ENCODE data around the gene PTGES2. TPM values are rescaled to one million over a fixed set of nuclear protein-coding genes. Genes with fewer than 3 reads are reported as not detected.

The PTGES2 gene
- total and polyA plus RNA-seq, 2 of the 13 experiments (the other 11 are each of a cell fraction or from before 2014, with no cell fraction given): 63.7 to 79.8 TPM

DNA sequence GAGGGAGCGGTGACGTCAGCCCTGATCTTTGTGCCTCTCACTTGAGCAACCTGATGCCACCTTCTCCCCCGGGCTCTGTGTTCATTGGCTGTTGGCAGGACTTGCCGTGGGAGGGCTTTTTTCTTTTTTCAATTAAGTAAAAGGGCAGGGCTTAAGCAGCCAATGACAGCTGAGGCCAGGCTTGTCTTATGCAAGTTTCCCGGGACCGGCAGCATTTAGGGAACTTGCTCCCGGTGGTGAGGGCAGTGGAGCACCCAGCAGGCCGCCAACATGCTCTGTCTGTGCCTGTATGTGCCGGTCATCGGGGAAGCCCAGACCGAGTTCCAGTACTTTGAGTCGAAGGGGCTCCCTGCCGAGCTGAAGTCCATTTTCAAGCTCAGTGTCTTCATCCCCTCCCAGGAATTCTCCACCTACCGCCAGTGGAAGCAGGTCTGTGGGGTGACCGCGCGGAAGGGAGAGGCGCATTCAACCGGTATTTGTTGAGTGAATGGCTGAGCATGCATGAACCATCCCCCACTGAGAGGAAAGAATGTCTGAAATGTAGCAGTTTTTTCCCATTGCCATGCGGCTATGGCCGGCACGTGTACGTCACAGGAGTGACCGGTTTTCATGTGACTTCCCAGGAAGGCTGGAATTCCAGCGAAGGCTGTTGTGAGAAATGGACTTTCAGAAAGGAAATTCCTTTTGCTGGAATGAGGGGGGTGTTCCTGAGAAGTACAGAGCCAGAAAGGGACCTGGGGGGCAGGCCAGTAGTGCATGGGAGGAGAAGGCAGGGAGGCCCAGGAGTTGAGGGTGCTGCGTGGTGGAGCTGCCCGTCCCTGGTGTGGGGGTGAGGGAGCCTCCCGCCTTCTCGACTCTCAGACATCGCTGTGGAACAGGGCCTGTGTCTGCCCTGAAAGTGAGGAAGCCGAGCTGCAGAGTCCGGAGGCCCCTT lies 29.0 kb downstream of the PTGES2 start (continued):
- TF ChIP-seq ZNF788 (CRISPR knock-in tag; IDR thresholded peaks at IDR 0.05; ENCODE audit: borderline replicate concordance) (peak; percentile 3; the same call in 1 of the 2 replicates), ZMYM3 (CRISPR knock-in tag; IDR thresholded peaks at IDR 0.05) (no peak), RBAK (CRISPR knock-in tag; IDR thresholded peaks at IDR 0.05) (no peak), NR1H2 (CRISPR knock-in tag; IDR thresholded peaks at IDR 0.05; ENCODE audit: borderline replicate concordance, low read depth) (no peak), ZNF660 (CRISPR knock-in tag; IDR thresholded peaks at IDR 0.05; ENCODE audit: borderline replicate concordance, low read depth) (0 out of 2 replicates have a peak, but pooled peaks have one; percentile 45), ZFP36 (IDR thresholded peaks at IDR 0.05; ENCODE audit: borderline replicate concordance, low read depth, low read length, partially characterized antibody) (no peak), ZFP36L1 (CRISPR knock-in tag; IDR thresholded peaks at IDR 0.05) (peak; percentile 81), ZNF703 (CRISPR knock-in tag; IDR thresholded peaks at IDR 0.05; ENCODE audit: borderline replicate concordance) (no peak), ZNF460 (CRISPR knock-in tag; IDR thresholded peaks at IDR 0.05; ENCODE audit: borderline replicate concordance) (no peak), ZNF629 (CRISPR knock-in tag; conservative IDR thresholded peaks at IDR 0.05) (0 out of 2 replicates have a peak, but pooled peaks have one; percentile 10), MED1 (CRISPR knock-in tag; IDR thresholded peaks at IDR 0.05) (peak; percentile 65; the same call in 1 of the 2 replicates), RCOR2 (CRISPR knock-in tag; IDR thresholded peaks at IDR 0.05) (no peak), ETV6 (CRISPR knock-in tag; conservative IDR thresholded peaks at IDR 0.05) (no peak), CBFB (CRISPR knock-in tag; IDR thresholded peaks at IDR 0.05) (no peak), ZBTB1 (CRISPR knock-in tag; IDR thresholded peaks at IDR 0.05; ENCODE audit: borderline replicate concordance) (no peak)
- TF ChIP-seq, protein P1, sequence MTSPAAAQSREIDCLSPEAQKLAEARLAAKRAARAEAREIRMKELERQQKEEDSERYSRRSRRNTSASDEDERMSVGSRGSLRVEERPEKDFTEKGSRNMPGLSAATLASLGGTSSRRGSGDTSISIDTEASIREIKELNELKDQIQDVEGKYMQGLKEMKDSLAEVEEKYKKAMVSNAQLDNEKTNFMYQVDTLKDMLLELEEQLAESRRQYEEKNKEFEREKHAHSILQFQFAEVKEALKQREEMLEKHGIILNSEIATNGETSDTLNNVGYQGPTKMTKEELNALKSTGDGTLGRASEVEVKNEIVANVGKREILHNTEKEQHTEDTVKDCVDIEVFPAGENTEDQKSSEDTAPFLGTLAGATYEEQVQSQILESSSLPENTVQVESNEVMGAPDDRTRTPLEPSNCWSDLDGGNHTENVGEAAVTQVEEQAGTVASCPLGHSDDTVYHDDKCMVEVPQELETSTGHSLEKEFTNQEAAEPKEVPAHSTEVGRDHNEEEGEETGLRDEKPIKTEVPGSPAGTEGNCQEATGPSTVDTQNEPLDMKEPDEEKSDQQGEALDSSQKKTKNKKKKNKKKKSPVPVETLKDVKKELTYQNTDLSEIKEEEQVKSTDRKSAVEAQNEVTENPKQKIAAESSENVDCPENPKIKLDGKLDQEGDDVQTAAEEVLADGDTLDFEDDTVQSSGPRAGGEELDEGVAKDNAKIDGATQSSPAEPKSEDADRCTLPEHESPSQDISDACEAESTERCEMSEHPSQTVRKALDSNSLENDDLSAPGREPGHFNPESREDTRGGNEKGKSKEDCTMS (CRISPR knock-in tag; conservative IDR thresholded peaks at IDR 0.05): no peak
- TF ChIP-seq, protein P2, sequence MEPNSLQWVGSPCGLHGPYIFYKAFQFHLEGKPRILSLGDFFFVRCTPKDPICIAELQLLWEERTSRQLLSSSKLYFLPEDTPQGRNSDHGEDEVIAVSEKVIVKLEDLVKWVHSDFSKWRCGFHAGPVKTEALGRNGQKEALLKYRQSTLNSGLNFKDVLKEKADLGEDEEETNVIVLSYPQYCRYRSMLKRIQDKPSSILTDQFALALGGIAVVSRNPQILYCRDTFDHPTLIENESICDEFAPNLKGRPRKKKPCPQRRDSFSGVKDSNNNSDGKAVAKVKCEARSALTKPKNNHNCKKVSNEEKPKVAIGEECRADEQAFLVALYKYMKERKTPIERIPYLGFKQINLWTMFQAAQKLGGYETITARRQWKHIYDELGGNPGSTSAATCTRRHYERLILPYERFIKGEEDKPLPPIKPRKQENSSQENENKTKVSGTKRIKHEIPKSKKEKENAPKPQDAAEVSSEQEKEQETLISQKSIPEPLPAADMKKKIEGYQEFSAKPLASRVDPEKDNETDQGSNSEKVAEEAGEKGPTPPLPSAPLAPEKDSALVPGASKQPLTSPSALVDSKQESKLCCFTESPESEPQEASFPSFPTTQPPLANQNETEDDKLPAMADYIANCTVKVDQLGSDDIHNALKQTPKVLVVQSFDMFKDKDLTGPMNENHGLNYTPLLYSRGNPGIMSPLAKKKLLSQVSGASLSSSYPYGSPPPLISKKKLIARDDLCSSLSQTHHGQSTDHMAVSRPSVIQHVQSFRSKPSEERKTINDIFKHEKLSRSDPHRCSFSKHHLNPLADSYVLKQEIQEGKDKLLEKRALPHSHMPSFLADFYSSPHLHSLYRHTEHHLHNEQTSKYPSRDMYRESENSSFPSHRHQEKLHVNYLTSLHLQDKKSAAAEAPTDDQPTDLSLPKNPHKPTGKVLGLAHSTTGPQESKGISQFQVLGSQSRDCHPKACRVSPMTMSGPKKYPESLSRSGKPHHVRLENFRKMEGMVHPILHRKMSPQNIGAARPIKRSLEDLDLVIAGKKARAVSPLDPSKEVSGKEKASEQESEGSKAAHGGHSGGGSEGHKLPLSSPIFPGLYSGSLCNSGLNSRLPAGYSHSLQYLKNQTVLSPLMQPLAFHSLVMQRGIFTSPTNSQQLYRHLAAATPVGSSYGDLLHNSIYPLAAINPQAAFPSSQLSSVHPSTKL (CRISPR knock-in tag; IDR thresholded peaks at IDR 0.05): no peak
- TF ChIP-seq, protein P3, sequence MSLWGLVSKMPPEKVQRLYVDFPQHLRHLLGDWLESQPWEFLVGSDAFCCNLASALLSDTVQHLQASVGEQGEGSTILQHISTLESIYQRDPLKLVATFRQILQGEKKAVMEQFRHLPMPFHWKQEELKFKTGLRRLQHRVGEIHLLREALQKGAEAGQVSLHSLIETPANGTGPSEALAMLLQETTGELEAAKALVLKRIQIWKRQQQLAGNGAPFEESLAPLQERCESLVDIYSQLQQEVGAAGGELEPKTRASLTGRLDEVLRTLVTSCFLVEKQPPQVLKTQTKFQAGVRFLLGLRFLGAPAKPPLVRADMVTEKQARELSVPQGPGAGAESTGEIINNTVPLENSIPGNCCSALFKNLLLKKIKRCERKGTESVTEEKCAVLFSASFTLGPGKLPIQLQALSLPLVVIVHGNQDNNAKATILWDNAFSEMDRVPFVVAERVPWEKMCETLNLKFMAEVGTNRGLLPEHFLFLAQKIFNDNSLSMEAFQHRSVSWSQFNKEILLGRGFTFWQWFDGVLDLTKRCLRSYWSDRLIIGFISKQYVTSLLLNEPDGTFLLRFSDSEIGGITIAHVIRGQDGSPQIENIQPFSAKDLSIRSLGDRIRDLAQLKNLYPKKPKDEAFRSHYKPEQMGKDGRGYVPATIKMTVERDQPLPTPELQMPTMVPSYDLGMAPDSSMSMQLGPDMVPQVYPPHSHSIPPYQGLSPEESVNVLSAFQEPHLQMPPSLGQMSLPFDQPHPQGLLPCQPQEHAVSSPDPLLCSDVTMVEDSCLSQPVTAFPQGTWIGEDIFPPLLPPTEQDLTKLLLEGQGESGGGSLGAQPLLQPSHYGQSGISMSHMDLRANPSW (CRISPR knock-in tag; IDR thresholded peaks at IDR 0.05; ENCODE audit: borderline replicate concordance): peak; percentile 78; the same call in 1 of the 2 replicates
